Hepatocyte (in vitro differentiated cells): ENCODE results near the gene ZCCHC3. TPM values are rescaled to one million over a fixed set of nuclear protein-coding genes. Genes with fewer than 3 reads are reported as not detected.

ENCODE experiments used
- DNase-seq: peaks from one replicate; pipeline ENCODE4 v3.0.0-alpha.2; 2016; ENCODE audit warnings: low spot score
- H2AFZ ChIP-seq: fragments of 200-600 bp; sonication (generic); 2 replicates; pipeline ENCODE4 v1.6.0; 2016; ENCODE audit warnings: antibody characterized with exemption, mild to moderate bottlenecking
- H3K27ac ChIP-seq: fragments of 200-600 bp; sonication (generic); 2 replicates; pipeline ENCODE4 v1.5.1; 2016; ENCODE audit warnings: mild to moderate bottlenecking
- H3K27me3 ChIP-seq: fragments of 200-600 bp; sonication (generic); 2 replicates; pipeline ENCODE4 v1.6.1; 2016
- H3K36me3 ChIP-seq: fragments of 200-600 bp; sonication (generic); replicated peaks from 2 replicates; pipeline ENCODE4 v1.5.1; 2016; ENCODE audit warnings: low read depth; ENCODE audit not compliant: insufficient read depth
- H3K4me1 ChIP-seq: fragments of 200-600 bp; sonication (generic); 2 replicates; pipeline ENCODE4 v1.5.1; 2016; ENCODE audit warnings: mild to moderate bottlenecking, moderate library complexity; ENCODE audit not compliant: insufficient read depth
- H3K4me2 ChIP-seq: fragments of 200-600 bp; sonication (generic); 2 replicates; pipeline ENCODE4 v1.6.0; 2016
- H3K4me3 ChIP-seq: fragments of 200-600 bp; sonication (generic); 2 replicates; pipeline ENCODE4 v1.5.1; 2016; ENCODE audit warnings: mild to moderate bottlenecking
- H3K79me2 ChIP-seq: fragments of 200-600 bp; sonication (generic); 2 replicates; pipeline ENCODE4 v1.6.0; 2017; ENCODE audit warnings: mild to moderate bottlenecking
- H3K9me2 ChIP-seq: fragments of 200-600 bp; sonication (generic); replicated peaks from 2 replicates; pipeline ENCODE4 v1.6.0; 2017; ENCODE audit warnings: mild to moderate bottlenecking; ENCODE audit not compliant: insufficient read depth
- H3K9me3 ChIP-seq: fragments of 200-600 bp; sonication (generic); 2 replicates; pipeline ENCODE4 v1.5.1; 2016; ENCODE audit warnings: low read depth, mild to moderate bottlenecking
- H4K20me1 ChIP-seq: fragments of 200-600 bp; sonication (generic); 2 replicates; pipeline ENCODE4 v1.6.0; 2016; ENCODE audit warnings: mild to moderate bottlenecking; ENCODE audit not compliant: insufficient read depth, poor library complexity, severe bottlenecking
- EZH2 ChIP-seq: fragments of 200-600 bp; sonication (generic); IDR thresholded peaks from 2 replicates; pipeline ENCODE4 v1.6.1; 2016; ENCODE audit warnings: antibody characterized with exemption, mild to moderate bottlenecking, borderline replicate concordance
- EZH2phosphoT487 ChIP-seq: fragments of 200-600 bp; sonication (generic); IDR thresholded peaks from one replicate; pipeline ENCODE4 v1.6.1; 2018; ENCODE audit warnings: antibody characterized with exemption, mild to moderate bottlenecking, low read depth, moderate library complexity; ENCODE audit not compliant: unreplicated experiment, severe bottlenecking
- WGBS: methylation state at CpG from one replicate; pipeline ENCODE4 v1.1.6; 2016; ENCODE audit warnings: low lambda C conversion rate; ENCODE audit errors: missing lambda C conversion rate; 5-methylcytosine and 5-hydroxymethylcytosine counted together
- polyA plus RNA-seq: library from polyadenylated mRNA; unstranded; fragments of >200 nt; fragmentation: Nextera tagmentation; extraction: Ambion mirVana; gene quantifications from 2 replicates; pipeline ENCODE4 v1.2.1, GENCODE V29; 2016
- total RNA-seq: library from RNA; depleted of rRNA; stranded (reverse); fragments of >200 nt; gene quantifications from 2 replicates; pipeline ENCODE4 v1.2.3, GENCODE V29; 2014
- TF ChIP-seq, protein P1 (sequence below): fragments of 200-600 bp; sonication (generic); IDR thresholded peaks from 2 replicates; pipeline ENCODE4 v1.5.1; 2016; ENCODE audit warnings: antibody characterized with exemption, mild to moderate bottlenecking; ENCODE audit not compliant: poor library complexity

ZCCHC3 gene
- total and polyA plus RNA-seq, 2 experiments from 2014 or later = 27.4 to 29.0 TPM

DNA sequence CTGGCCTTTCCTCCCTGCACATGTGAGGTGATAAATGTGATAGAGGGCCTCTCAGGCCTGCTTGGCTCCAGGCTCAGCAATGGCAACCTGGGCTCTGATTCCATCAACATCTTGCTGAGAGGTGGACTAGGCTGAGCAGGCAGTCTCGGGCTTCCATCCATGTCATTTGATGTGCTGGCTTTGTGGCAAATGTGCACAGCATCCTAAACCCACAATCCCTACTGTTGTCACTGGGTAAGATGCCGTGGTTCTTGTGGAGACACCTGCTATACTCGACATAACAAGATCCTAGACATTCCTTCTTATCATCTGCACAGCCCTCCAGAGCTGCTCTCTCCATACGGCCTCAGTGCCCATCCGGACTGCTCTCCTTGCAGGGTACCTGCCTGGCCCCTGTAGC lies 2.8 kb upstream of the ZCCHC3 start:
- no peaks in the 10 kb centered on the region for H3K9me3 ChIP-seq
- TF ChIP-seq, protein P1, sequence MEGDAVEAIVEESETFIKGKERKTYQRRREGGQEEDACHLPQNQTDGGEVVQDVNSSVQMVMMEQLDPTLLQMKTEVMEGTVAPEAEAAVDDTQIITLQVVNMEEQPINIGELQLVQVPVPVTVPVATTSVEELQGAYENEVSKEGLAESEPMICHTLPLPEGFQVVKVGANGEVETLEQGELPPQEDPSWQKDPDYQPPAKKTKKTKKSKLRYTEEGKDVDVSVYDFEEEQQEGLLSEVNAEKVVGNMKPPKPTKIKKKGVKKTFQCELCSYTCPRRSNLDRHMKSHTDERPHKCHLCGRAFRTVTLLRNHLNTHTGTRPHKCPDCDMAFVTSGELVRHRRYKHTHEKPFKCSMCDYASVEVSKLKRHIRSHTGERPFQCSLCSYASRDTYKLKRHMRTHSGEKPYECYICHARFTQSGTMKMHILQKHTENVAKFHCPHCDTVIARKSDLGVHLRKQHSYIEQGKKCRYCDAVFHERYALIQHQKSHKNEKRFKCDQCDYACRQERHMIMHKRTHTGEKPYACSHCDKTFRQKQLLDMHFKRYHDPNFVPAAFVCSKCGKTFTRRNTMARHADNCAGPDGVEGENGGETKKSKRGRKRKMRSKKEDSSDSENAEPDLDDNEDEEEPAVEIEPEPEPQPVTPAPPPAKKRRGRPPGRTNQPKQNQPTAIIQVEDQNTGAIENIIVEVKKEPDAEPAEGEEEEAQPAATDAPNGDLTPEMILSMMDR = no peak
- TF ChIP-seq EZH2 (no peak), EZH2phosphoT487 (no peak)
- H4K20me1 ChIP-seq = peaks cover 13% of the 10 kb centered on the region
- H3K9me2 ChIP-seq = no peaks in the 10 kb centered on the region
- H3K27ac ChIP-seq = no peak overlapping the region
- no peaks in the 10 kb centered on the region for H3K27me3 ChIP-seq
- peaks cover 26% of the 10 kb centered on the region for H3K4me1 ChIP-seq
- no peak for DNase-seq
- no peaks in the 10 kb centered on the region for H3K36me3 ChIP-seq
- H2AFZ ChIP-seq = no peak overlapping the region
- H3K4me2 ChIP-seq = no peak overlapping the region
- H3K79me2 ChIP-seq = peaks cover 39% of the 10 kb centered on the region
- no peak overlapping the region for H3K4me3 ChIP-seq
- WGBS = 84% methylated on average over 5 of the region's 5 CpGs

DNA sequence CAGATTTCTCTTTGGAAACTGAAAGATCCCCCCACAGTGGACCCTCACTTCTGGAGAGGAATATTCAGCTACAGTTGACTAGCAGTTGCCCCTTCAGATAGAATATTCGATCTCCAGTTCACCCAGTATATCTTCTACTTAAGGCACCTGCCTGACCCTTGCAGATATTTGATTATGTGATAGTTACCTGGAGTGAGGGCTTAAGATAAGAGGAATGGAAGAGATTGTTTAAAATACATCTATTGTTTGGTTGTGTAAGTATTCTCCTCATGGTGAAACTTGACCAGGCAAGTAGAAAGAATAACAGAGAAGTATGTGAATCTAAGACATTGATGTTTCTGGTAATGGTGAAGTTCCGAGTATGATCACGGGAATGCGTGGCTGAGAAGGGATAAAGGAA lies 1.6 kb upstream of the ZCCHC3 start:
- H3K9me3 ChIP-seq = no peaks in the 10 kb centered on the region
- no peak overlapping the region for H2AFZ ChIP-seq
- peaks cover 49% of the 10 kb centered on the region for H3K79me2 ChIP-seq
- H3K4me2 ChIP-seq = no peak overlapping the region
- peaks cover 38% of the 10 kb centered on the region for H3K4me1 ChIP-seq
- WGBS = 72% methylated on average over 4 of the region's 4 CpGs
- H4K20me1 ChIP-seq = peaks cover 25% of the 10 kb centered on the region
- TF ChIP-seq, protein P1 = no peak
- TF ChIP-seq EZH2 = no peak
- TF ChIP-seq EZH2phosphoT487 = no peak
- H3K27ac ChIP-seq = no peak overlapping the region
- no peak overlapping the region for H3K4me3 ChIP-seq
- H3K9me2 ChIP-seq = no peaks in the 10 kb centered on the region
- H3K36me3 ChIP-seq = no peaks in the 10 kb centered on the region
- no peak for DNase-seq
- H3K27me3 ChIP-seq = no peaks in the 10 kb centered on the region

DNA sequence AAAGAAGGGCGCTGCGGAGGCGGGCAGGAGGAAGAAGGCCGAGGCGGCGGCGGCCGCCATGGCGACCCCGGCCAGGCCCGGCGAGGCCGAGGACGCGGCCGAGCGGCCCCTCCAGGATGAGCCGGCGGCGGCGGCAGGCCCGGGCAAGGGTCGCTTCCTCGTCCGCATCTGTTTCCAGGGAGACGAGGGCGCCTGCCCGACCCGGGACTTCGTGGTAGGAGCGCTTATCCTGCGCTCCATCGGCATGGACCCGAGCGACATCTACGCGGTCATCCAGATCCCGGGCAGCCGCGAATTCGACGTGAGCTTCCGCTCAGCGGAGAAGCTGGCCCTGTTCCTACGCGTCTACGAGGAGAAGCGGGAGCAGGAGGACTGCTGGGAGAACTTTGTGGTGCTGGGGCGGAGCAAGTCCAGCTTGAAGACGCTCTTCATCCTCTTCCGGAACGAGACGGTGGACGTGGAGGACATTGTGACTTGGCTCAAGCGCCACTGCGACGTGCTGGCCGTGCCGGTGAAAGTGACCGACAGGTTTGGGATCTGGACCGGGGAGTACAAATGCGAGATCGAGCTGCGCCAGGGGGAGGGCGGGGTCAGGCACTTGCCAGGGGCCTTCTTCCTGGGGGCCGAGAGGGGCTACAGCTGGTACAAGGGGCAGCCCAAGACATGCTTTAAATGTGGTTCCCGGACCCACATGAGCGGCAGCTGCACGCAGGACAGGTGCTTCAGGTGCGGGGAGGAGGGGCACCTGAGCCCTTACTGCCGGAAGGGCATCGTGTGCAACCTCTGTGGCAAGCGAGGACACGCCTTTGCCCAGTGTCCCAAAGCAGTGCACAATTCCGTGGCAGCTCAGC lies 780 bp downstream of the ZCCHC3 start:
- Histone ChIP-seq H3K79me2 (peaks cover 62% of the 10 kb centered on the region), H3K4me2 (peak overlapping the region; percentile 98), H3K36me3 (no peaks in the 10 kb centered on the region), H2AFZ (peak overlapping the region; percentile 73), H3K27me3 (no peaks in the 10 kb centered on the region), H3K27ac (peak overlapping the region; percentile 100), H3K9me2 (no peaks in the 10 kb centered on the region), H3K4me1 (peaks cover 40% of the 10 kb centered on the region), H3K4me3 (peak overlapping the region; percentile 92), H4K20me1 (peaks cover 27% of the 10 kb centered on the region), H3K9me3 (no peaks in the 10 kb centered on the region)
- peak; percentile 64 for DNase-seq
- under 1% methylated on average over 63 of the region's 75 CpGs for WGBS
- TF ChIP-seq, protein P1 = no peak
- TF ChIP-seq EZH2 = no peak
- no peak for TF ChIP-seq EZH2phosphoT487
